ENCODE results near the gene SHISA7.
"Not testable (repeated sequence)": the region's sequence is repeated elsewhere in the genome, so short reads cannot be mapped to it uniquely, and the experiment has no call there.

Gene SHISA7

DNA sequence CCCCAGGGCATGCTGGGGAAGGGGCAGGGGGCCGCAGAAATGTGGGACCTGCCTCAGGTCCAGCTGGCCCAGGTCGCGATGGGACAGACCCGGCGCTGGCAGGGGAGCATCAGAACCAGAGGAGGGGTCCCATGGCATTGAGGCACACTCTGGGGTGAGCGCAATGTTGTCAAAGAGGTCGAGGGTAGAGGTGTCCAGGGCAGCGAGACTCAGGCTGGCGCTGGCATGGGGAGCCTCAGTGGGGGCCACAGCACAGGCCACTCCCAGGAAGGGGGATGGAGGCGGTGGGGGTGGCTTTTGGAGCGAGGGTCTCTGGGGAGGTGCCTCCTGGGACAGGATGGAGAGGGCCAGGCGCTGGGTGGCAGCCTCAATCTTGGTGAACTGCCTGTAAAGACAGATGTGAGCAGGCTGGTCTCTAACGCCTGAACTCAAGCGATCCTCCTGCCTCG, 20.5 kb upstream of the SHISA7 start:
- DNase-seq (ENCODE audit: low read depth, low spot score) = no peak

DNA sequence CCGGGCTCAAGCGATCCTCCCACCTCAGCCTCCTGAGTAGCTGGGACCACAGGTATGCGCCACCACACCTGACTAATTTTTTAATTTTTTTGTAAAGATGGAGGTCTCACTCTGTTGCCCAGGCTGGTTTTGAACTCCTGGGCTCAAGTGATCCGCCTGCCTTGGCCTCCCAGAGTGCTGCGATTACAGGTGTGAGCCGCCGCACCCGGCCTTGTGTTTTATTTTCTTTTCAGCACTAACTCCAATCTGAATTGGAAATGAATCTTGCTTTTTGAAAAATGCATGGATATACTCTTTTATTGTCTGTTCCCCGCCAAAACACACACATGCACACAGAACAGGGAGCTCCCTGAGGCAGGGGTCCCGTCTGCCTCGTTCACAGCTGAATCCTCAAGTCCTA, 19.6 kb upstream of the SHISA7 start:
- no peak for DNase-seq (ENCODE audit: low read depth, low spot score)

DNA sequence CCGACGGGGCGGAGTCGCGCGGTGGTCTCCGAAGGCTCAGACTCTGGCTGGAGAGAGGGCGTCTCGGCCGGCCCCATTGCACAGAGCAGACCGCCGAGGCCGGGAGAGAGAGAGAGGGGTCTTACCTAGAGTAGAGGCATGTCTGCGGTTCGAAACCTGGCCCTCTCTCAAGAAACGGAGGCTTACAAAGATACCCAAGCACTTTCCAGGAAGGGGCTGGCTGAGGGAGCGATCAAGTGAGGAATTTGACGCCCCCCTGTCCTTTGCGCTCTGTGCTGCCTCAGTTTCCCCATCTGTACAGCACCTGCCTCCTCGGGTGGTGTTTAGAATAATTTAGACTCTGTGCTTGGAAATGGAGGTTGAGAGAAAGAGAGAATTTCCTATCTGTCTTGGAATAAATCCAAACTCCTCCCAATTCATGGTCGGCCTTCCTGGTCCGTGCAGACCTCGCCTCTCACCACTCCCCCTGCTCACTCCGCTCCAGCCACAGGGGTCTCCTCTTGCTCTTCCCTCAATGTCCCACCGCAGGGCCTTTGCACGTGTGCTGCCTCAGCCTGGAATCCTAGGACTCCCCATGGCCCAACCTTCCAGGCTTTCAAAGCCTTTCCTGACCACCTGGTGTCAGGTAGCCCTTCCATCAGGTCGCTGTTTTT, 19.0 kb upstream of the SHISA7 start:
- DNase-seq (ENCODE audit: low read depth, low spot score) = no peak

DNA sequence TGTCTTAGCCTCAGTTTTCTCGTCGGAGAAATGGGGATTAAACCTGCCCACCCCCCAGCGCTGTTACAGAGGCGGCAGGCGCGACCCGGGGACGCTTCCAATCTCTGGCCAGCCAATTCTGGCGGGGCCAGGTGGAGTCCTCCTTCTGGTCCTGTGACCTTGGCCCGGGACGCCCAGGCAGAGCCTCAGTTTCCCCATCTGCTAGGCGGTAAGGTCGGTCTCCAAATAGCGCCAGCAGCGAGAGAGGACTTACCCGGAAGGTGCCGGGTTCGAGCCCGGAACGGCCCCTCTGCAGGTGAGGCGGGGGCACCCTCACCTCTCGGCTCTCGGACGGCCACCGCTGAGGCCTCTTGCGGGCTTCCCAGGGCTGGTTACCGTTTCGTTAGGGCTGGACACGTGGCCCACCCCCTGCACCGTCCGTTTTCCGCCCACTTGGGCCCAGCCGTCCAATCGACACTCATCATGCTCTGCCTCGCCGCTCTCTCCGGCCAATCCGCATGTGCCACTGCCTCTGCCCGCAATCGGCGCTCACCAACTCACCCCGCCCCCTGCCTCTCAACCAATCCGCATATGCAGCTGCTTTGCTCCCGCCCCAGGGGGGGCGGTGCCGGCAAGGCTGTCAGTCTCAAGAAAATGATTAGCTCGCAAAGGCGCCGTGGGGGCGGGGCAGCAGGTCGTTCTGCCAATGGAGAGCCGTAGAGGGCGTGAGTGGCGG, 18.3 kb upstream of the SHISA7 start, which contains the start of gene ISOC2:
Gene ISOC2 (minus strand): TSS at position 384 of the 715 bp plus-strand sequence. CDS start 5,156 bp downstream, outside the sequence.
- DNase-seq (ENCODE audit: low read depth, low spot score) = peak; percentile 100

DNA sequence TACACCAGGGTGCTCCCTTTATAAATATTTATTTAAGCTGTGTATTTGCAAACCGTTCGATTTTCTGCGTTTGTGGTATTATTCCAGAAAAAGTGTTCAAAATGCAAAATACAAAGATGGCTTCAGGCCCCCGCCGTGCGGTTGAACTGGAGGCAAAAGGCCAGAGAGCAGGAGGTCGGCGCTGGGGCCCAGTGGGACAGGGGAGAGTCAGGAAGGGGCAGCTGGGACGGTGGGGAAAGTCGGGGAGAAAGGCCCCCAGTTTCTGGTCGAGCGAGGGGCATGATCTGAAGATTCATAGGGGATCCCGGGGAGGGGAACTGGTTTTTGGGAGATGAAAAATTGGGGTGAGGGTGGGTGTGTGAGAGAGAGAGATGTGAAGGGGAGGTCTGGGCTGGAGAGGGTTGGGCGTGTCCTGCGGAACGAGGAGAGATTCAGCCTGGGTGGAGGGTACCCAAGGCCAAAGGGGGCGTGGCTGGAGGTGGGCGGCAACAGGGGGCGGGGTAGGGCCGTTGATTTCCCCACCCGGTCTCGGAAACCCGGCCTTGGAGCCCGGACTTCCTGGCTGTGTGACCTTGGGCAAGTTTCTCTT, 17.7 kb upstream of the SHISA7 start:
- no peak for DNase-seq (ENCODE audit: low read depth, low spot score)

- DNase-seq (ENCODE audit: low read depth, low spot score) = no peak
Observed at GRCh38 chr19:55459950-55460657, 17.0 kb upstream of the SHISA7 start.

DNA sequence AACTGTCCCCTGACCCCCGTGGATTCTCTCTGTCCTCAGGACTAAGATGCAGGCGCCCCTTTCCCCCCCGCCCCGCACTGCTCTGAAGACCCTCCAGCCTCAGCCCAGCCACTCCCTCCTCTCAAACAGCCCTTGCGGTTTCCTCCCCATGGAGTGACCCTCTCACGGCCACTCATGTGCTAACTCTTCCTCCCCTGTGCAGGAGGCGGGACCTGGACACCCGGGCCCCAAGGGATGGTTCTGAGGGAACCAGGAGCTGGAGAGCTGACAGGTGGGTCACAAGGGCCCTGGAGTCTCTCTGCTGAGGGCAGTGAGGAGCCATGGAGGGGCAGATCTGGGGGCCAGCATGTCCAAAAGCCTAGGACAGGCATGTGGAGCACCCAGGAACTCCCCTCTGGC, 16.4 kb upstream of the SHISA7 start:
- no peak for DNase-seq (ENCODE audit: low read depth, low spot score)

- no peak for DNase-seq (ENCODE audit: low read depth, low spot score)
Observed at GRCh38 chr19:55457683-55458457, 14.8 kb upstream of the SHISA7 start.

GRCh38 chr19:55456347-55456746, 13.2 kb upstream of the SHISA7 start:
- no peak for DNase-seq (ENCODE audit: low read depth, low spot score)

DNA sequence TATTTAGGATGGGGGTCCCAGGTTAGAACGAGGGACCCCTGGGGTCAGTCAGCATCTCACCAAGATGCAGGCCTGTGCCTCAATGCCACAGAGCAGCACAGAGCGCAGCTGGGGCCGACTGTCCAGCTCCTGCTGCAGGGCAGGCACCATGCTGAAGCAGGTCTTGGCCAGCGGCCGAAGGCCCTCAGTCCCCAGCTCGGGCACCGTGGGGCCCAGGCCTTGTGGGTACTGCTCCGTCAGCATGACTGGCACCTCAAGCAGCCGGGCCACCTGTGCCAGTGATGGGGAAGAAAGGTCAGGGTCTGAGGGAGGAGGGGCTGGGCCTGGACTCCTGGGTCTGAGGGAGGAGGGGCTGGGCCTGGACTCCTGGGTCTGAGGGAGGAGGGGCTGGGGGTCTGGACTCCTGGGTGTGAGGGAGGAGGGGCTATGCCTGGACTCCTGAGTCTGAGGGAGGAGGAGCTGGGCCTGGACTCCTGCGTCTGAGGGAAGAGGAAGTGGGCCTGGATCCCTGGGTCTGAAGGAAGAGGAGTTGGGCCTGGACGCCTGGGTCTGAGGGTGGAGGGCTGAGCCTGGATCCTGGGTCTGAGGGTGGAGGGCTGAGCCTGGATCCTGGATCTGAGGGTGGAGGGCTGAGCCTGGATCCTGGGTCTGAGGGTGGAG, 12.6 kb upstream of the SHISA7 start:
- DNase-seq (ENCODE audit: low read depth, low spot score) = no peak

DNA sequence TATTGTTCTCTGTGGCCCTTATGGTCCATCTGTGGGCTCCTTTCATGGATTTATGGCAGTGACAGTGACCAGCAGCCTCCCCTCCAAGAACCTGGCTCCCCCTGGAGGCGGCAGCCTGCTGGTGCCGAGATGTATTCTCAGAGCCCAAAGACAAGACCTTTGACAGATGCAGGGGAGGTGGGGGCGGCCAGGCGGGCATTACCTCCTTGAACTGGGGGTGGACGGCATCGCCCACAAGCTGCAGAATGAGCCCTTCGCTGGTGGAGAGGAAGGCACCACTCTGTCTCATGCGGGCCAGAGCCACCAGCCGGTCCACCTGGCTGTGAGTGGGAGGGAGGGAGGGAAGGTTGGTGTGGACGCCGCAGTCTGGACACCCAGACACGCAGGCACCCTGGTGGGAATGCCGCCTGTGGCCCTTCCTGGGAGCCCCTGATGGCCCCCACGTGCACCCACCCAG, 11.7 kb upstream of the SHISA7 start:
- DNase-seq (ENCODE audit: low read depth, low spot score) = no peak

GRCh38 chr19:55453511-55454260, 10.6 kb upstream of the SHISA7 start:
- DNase-seq (ENCODE audit: low read depth, low spot score) = no peak

GRCh38 chr19:55452749-55453346, 9.7 kb upstream of the SHISA7 start:
- no peak for DNase-seq (ENCODE audit: low read depth, low spot score)

- DNase-seq (ENCODE audit: low read depth, low spot score) = no peak
Observed at GRCh38 chr19:55451965-55452748, 9.1 kb upstream of the SHISA7 start.

GRCh38 chr19:55451163-55451964, 8.3 kb upstream of the SHISA7 start:
- DNase-seq (ENCODE audit: low read depth, low spot score) = no peak

DNA sequence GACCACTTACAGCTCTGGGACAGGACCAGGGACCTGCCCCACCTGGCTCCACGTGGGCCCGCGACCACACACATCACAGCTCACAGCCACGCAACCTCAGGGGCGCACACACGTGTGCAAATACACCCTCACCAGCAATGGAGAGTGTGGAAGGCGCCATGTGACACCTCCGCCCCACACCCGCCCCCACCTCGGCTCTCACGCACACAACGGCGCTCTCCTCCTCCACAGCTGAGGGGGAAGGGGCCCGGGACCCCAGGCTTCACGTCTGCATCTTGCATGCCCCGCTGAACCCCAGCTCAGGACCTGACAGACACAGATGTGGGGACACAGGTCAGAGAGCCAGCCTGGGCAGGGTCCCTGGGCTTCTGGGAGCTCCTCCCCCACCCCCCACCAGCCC, 6.4 kb upstream of the SHISA7 start:
- DNase-seq (ENCODE audit: low read depth, low spot score) = no peak

- not testable (repeated sequence) for DNase-seq (ENCODE audit: low read depth, low spot score)
Observed at GRCh38 chr19:55448175-55448490, 5.0 kb upstream of the SHISA7 start.
